ENCODE measurements around the gene NTN3. TPM values are rescaled to one million over a fixed set of nuclear protein-coding genes. Genes with fewer than 3 reads are reported as not detected.

The NTN3 gene
- polyA plus RNA-seq, 2 of the 4 experiments (the other 2 are of a cell fraction) = not detected

- TF ChIP-seq, protein P1, sequence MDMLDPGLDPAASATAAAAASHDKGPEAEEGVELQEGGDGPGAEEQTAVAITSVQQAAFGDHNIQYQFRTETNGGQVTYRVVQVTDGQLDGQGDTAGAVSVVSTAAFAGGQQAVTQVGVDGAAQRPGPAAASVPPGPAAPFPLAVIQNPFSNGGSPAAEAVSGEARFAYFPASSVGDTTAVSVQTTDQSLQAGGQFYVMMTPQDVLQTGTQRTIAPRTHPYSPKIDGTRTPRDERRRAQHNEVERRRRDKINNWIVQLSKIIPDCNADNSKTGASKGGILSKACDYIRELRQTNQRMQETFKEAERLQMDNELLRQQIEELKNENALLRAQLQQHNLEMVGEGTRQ (IDR thresholded peaks at IDR 0.05) = no peak
- TF ChIP-seq, protein P2, sequence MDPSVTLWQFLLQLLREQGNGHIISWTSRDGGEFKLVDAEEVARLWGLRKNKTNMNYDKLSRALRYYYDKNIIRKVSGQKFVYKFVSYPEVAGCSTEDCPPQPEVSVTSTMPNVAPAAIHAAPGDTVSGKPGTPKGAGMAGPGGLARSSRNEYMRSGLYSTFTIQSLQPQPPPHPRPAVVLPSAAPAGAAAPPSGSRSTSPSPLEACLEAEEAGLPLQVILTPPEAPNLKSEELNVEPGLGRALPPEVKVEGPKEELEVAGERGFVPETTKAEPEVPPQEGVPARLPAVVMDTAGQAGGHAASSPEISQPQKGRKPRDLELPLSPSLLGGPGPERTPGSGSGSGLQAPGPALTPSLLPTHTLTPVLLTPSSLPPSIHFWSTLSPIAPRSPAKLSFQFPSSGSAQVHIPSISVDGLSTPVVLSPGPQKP (IDR thresholded peaks at IDR 0.05; ENCODE audit: low read depth, low read length) = no peak
- TF ChIP-seq SMC3 (IDR thresholded peaks at IDR 0.05) (no peak), HEYL (CRISPR knock-in tag; IDR thresholded peaks at IDR 0.05) (no peak), NFE2L2 (conservative IDR thresholded peaks at IDR 0.05; ENCODE audit: low read length) (no peak), BCL3 (IDR thresholded peaks at IDR 0.05) (no peak), KDM1A (IDR thresholded peaks at IDR 0.05; ENCODE audit: low read depth) (no peak), PBX3 (IDR thresholded peaks at IDR 0.05) (no peak), TFCP2L1 (CRISPR knock-in tag; IDR thresholded peaks at IDR 0.05) (no peak), JUNB (IDR thresholded peaks at IDR 0.05) (no peak), NPAS2 (CRISPR knock-in tag; IDR thresholded peaks at IDR 0.05; ENCODE audit: borderline replicate concordance) (no peak), JUN (IDR thresholded peaks at IDR 0.05) (no peak), ZSCAN20 (CRISPR knock-in tag; IDR thresholded peaks at IDR 0.05) (no peak), RAD21 (conservative IDR thresholded peaks at IDR 0.05 in 1 of 2, IDR thresholded peaks at IDR 0.05 in 1 of 2) (no peak), POLR2AphosphoS2 (conservative IDR thresholded peaks at IDR 0.05; ENCODE audit: low read length) (no peak), HMGXB4 (CRISPR knock-in tag; IDR thresholded peaks at IDR 0.05; ENCODE audit: borderline replicate concordance) (no peak), EHF (CRISPR knock-in tag; IDR thresholded peaks at IDR 0.05) (no peak)
- 90% methylated on average over 29 of the region's 29 CpGs for WGBS (ENCODE audit: missing lambda C conversion rate)
- FAIRE-seq (no peak), ATAC-seq (no peak; a peak in 1 of 6 replicates), DNase-seq (ENCODE audit: low read depth in 1 of 2, low spot score in 1 of 2) (no peak)
- POLR2A ChIA-PET = interaction anchor here (1.3 kb wide), 1 partner anchor 12 kb away, joined by 3 read pairs; the partner anchor contains the start of gene TBC1D24
- no peak overlapping the region for H3K4me3 ChIP-seq
- H3K27ac ChIP-seq = no peak overlapping the region
- no peak overlapping the region for H3K4me2 ChIP-seq
- CTCF ChIA-PET = interaction anchor here (0.8 to 13.5 kb wide), 5 partner anchors 9 to 191 kb away, joined by 3 to 98 read pairs (median 4); no protein-coding TSS in a partner anchor
- H3K4me1 ChIP-seq = no peaks in the 10 kb centered on the region
- no peaks in the 10 kb centered on the region for H3K9me3 ChIP-seq
Measured at GRCh38 chr16:2486645-2487516, 15.8 kb downstream of the NTN3 start.

GRCh38 chr16:2487517-2487842, 16.4 kb downstream of the NTN3 start:
- no peak overlapping the region for H3K4me3 ChIP-seq
- ChIA-PET CTCF (interaction anchor here (1.7 to 13.5 kb wide), 2 partner anchors 13 to 28 kb away, joined by 4 to 98 read pairs; no protein-coding TSS in a partner anchor), POLR2A (no interaction called here)
- H3K9me3 ChIP-seq = no peaks in the 10 kb centered on the region
- H3K4me2 ChIP-seq = no peak overlapping the region
- 89% methylated on average over 8 of the region's 8 CpGs for WGBS (ENCODE audit: missing lambda C conversion rate)
- H3K27ac ChIP-seq = no peak overlapping the region
- H3K4me1 ChIP-seq = no peaks in the 10 kb centered on the region
- ATAC-seq (no peak), FAIRE-seq (no peak), DNase-seq (ENCODE audit: low read depth in 1 of 2, low spot score in 1 of 2) (no peak)
- TF ChIP-seq FOXS1 (CRISPR knock-in tag; IDR thresholded peaks at IDR 0.05) = no peak
- TF ChIP-seq NFE2L2 (conservative IDR thresholded peaks at IDR 0.05; ENCODE audit: low read length) = no peak
- TF ChIP-seq HMGXB4 (CRISPR knock-in tag; IDR thresholded peaks at IDR 0.05; ENCODE audit: borderline replicate concordance) = no peak

Measured in A549 (cell line).